Loucy (cell line): Measurements from ENCODE around the gene EFL1.

ENCODE experiments used
- H2AFZ ChIP-seq: fragments of 200-600 bp; sonication (generic); 2 replicates; pipeline ENCODE4 v1.6.0; 2016; ENCODE audit warnings: antibody characterized with exemption, mild to moderate bottlenecking, low read length, moderate library complexity
- H3F3A ChIP-seq: fragments of 200-600 bp; 2 replicates; pipeline ENCODE4 v1.6.0; 2016; ENCODE audit warnings: antibody characterized with exemption, low read depth, mild to moderate bottlenecking
- H3K27me3 ChIP-seq: fragments of 200-600 bp; sonication (generic); 2 replicates; pipeline ENCODE4 v1.6.1; 2014; ENCODE audit warnings: low read length, mild to moderate bottlenecking; ENCODE audit not compliant: insufficient read depth, poor library complexity, severe bottlenecking
- H3K36me3 ChIP-seq: fragments of 200-600 bp; sonication (generic); 2 replicates; pipeline ENCODE4 v1.6.1; 2016; ENCODE audit warnings: low read length; ENCODE audit not compliant: insufficient read depth
- H3K4me1 ChIP-seq: fragments of 200-600 bp; sonication (generic); 2 replicates; pipeline ENCODE4 v1.5.1; 2014; ENCODE audit warnings: low read length, mild to moderate bottlenecking; ENCODE audit not compliant: insufficient read depth, poor library complexity, severe bottlenecking
- H3K4me2 ChIP-seq: fragments of 200-600 bp; sonication (generic); 2 replicates; pipeline ENCODE4 v1.6.0; 2014; ENCODE audit warnings: antibody characterized with exemption, low read length, low read depth, mild to moderate bottlenecking; ENCODE audit not compliant: poor library complexity, severe bottlenecking
- H3K4me3 ChIP-seq: fragments of 200-600 bp; sonication (generic); 2 replicates; pipeline ENCODE4 v1.5.1; 2014; ENCODE audit warnings: low read length, mild to moderate bottlenecking, mixed read lengths; ENCODE audit not compliant: poor library complexity, severe bottlenecking
- H3K79me2 ChIP-seq: fragments of 200-600 bp; sonication (generic); 2 replicates; pipeline ENCODE4 v1.6.1; 2014; ENCODE audit warnings: low read length; ENCODE audit not compliant: insufficient read depth
- H3K9ac ChIP-seq: fragments of 200-600 bp; sonication (generic); 2 replicates; pipeline ENCODE4 v1.6.0; 2014; ENCODE audit warnings: mild to moderate bottlenecking, low read depth, low read length, moderate library complexity; ENCODE audit not compliant: poor library complexity, severe bottlenecking
- H3K9me2 ChIP-seq: fragments of 200-600 bp; sonication (generic); replicated peaks from 2 replicates; pipeline ENCODE4 v1.6.1; 2016; ENCODE audit warnings: low read depth, low read length, mixed read lengths
- H3K9me3 ChIP-seq: fragments of 200-600 bp; sonication (generic); 2 replicates; pipeline ENCODE4 v1.6.1; 2014; ENCODE audit warnings: mild to moderate bottlenecking, antibody characterized with exemption, low read length, low read depth; ENCODE audit not compliant: insufficient read depth
- H4K20me1 ChIP-seq: fragments of 200-600 bp; sonication (generic); 2 replicates; pipeline ENCODE4 v1.6.0; 2014; ENCODE audit warnings: antibody characterized with exemption, low read length, mild to moderate bottlenecking; ENCODE audit not compliant: insufficient read depth, poor library complexity, severe bottlenecking
- CTCF ChIP-seq: fragments of 200-600 bp; sonication (generic); conservative IDR thresholded peaks from 2 replicates; pipeline ENCODE4 v1.5.1; 2014; ENCODE audit warnings: mild to moderate bottlenecking, antibody characterized with exemption, low read length
- EZH2phosphoT487 ChIP-seq: fragments of 200-600 bp; IDR thresholded peaks from 2 replicates; pipeline ENCODE4 v1.6.1; 2018; ENCODE audit warnings: antibody characterized with exemption, mild to moderate bottlenecking, moderate library complexity, borderline replicate concordance

EFL1 gene

GRCh38 chr15:82146990-82147461 is 115.5 kb downstream of the EFL1 start:
- no peaks in the 10 kb centered on the region for H3K9me3 ChIP-seq
- H3F3A ChIP-seq, result no peaks in the 10 kb centered on the region
- peaks cover 26% of the 10 kb centered on the region; the same call in 1 of the 2 replicates for H3K36me3 ChIP-seq
- H3K9me2 ChIP-seq, result no peaks in the 10 kb centered on the region
- no peaks in the 10 kb centered on the region for H3K27me3 ChIP-seq
- H3K4me1 ChIP-seq, result peaks cover 20% of the 10 kb centered on the region
- H4K20me1 ChIP-seq, result no peaks in the 10 kb centered on the region
- no peak overlapping the region for H3K4me3 ChIP-seq
- H2AFZ ChIP-seq, result no peak overlapping the region
- no peak overlapping the region for H3K9ac ChIP-seq
- no peak overlapping the region for H3K4me2 ChIP-seq
- H3K79me2 ChIP-seq, result no peaks in the 10 kb centered on the region
- TF ChIP-seq EZH2phosphoT487 (no peak), CTCF (no peak)

- Histone ChIP-seq H3K4me3 (no peak overlapping the region), H3K27me3 (no peaks in the 10 kb centered on the region), H3K9me3 (no peaks in the 10 kb centered on the region), H3F3A (no peaks in the 10 kb centered on the region), H3K9me2 (no peaks in the 10 kb centered on the region), H3K9ac (no peak overlapping the region), H3K4me1 (peaks cover 21% of the 10 kb centered on the region), H2AFZ (no peak overlapping the region), H3K36me3 (peaks cover 22% of the 10 kb centered on the region; the same call in 1 of the 2 replicates), H3K79me2 (no peaks in the 10 kb centered on the region), H4K20me1 (no peaks in the 10 kb centered on the region), H3K4me2 (no peak overlapping the region)
- TF ChIP-seq EZH2phosphoT487 (no peak), CTCF (no peak)
These were observed 116.0 kb downstream of the EFL1 start for GRCh38 chr15:82146576-82146975.

GRCh38 chr15:82143390-82144385 is 118.8 kb downstream of the EFL1 start:
- Histone ChIP-seq H4K20me1 (no peaks in the 10 kb centered on the region), H3K27me3 (no peaks in the 10 kb centered on the region), H3K4me2 (peak overlapping the region; percentile 50), H3K9me2 (no peaks in the 10 kb centered on the region), H3K79me2 (no peaks in the 10 kb centered on the region), H3K9ac (no peak overlapping the region), H2AFZ (no peak overlapping the region), H3K9me3 (no peaks in the 10 kb centered on the region), H3K36me3 (peaks cover under 1% of the 10 kb centered on the region; the same call in 1 of the 2 replicates), H3K4me1 (peaks cover 21% of the 10 kb centered on the region), H3F3A (no peaks in the 10 kb centered on the region), H3K4me3 (peak overlapping the region; percentile 16)
- TF ChIP-seq CTCF, result no peak
- TF ChIP-seq EZH2phosphoT487, result no peak
